ENCODE measurements around the gene SLC27A5.
A peak's percentile ranks its signal among the peaks of the same experiment; 100 is the strongest.
"Not testable (repeated sequence)": the region's sequence is repeated elsewhere in the genome, so short reads cannot be mapped to it uniquely, and the experiment has no call there.

SLC27A5 gene

GRCh38 chr19:58492265-58492664 is 19.5 kb downstream of the SLC27A5 start:
- DNase-seq = no peak

GRCh38 chr19:58491393-58491792 is 20.4 kb downstream of the SLC27A5 start:
- no peak for DNase-seq

- DNase-seq = peak; percentile 30
Measured at GRCh38 chr19:58484349-58484748, 27.4 kb downstream of the SLC27A5 start.

DNA sequence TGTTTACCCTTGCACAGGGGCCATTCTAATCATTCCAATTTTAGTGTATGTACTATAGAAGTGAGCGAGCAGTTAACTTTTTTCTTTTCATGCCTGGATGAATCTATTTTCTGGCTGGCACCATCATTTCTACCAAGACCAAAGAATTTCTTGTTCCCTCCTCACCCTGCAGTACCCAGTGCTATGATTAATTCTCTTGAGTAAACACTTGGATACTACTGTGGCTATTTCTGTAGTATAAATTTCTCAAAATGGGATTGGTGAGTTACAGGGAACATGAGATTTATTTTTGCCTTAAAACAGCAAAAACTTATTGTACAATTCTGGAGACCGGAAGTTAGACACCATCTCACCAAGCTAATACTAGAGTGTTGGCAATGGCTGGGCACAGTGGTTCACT is 28.0 kb downstream of the SLC27A5 start:
- no peak for DNase-seq

GRCh38 chr19:58482372-58482771 is 29.4 kb downstream of the SLC27A5 start:
- no peak for DNase-seq

GRCh38 chr19:58480831-58481230 is 31.0 kb downstream of the SLC27A5 start:
- no peak for DNase-seq

DNA sequence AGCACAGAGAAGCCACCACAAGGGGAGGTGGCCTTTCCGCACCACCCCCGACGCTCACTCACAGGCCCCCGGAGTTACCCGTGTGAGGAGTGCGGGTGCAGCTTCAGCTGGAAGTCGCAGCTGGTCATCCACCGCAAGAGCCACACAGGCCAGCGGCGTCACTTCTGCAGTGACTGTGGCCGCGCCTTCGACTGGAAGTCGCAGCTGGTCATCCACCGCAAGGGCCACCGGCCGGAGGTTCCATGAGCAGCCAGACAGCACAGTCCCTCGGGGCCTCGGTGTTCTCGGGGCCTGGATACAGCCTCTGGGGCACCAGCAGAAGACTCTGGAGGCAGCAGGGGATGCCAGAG is 31.3 kb downstream of the SLC27A5 start:
- no peak for DNase-seq

DNA sequence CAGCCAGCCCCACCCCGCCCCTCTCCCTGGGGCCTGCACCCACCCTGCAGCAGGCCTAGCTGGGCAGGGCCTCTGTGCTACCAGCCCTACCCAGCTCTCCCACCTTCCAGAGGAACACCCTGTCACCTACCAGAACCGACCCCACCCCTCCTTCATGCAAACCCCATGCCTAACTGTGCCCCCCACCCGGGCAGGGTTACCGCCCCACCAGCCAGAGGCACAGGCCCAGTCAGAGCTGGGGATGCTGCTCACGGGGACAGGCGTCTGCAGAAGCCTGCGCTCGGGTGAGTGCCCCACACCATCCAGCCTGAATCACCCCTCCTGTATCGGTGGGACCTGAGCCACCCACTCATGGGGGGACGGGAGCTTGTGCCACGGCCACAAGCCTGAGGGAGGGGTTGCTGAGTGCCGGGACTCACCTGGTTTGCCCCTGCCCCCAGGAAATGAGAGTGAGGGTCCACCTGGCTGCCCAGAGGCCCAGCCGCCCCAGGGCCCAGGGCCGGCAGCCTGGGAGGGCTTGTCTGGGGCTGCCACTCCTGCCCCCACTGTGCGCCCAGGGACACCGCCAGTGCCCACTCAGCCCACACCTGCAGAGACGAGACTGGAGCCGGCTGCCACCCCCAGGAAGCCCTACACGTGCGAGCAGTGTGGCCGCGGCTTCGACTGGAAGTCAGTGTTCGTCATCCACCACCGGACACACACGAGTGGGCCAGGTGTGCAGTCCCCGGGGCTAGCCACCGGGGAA is 31.9 kb downstream of the SLC27A5 start:
- DNase-seq = no peak

GRCh38 chr19:58479303-58479702 is 32.5 kb downstream of the SLC27A5 start:
- no peak for DNase-seq

- no peak for DNase-seq
Measured at GRCh38 chr19:58477871-58478270, 33.9 kb downstream of the SLC27A5 start.

DNA sequence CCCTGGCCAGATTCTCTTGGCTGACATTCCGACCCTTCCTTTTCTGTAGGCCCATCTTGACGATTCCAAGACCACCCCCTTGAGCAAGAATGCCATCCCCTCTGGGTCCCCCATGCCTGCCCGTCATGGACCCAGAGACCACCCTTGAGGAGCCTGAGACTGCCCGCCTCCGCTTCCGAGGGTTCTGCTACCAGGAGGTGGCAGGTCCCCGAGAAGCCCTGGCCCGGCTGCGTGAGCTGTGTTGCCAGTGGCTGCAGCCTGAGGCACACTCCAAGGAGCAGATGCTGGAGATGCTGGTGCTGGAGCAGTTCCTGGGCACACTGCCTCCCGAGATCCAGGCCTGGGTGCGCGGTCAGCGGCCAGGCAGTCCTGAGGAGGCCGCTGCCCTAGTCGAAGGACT is 34.7 kb downstream of the SLC27A5 start:
- DNase-seq = no peak

DNA sequence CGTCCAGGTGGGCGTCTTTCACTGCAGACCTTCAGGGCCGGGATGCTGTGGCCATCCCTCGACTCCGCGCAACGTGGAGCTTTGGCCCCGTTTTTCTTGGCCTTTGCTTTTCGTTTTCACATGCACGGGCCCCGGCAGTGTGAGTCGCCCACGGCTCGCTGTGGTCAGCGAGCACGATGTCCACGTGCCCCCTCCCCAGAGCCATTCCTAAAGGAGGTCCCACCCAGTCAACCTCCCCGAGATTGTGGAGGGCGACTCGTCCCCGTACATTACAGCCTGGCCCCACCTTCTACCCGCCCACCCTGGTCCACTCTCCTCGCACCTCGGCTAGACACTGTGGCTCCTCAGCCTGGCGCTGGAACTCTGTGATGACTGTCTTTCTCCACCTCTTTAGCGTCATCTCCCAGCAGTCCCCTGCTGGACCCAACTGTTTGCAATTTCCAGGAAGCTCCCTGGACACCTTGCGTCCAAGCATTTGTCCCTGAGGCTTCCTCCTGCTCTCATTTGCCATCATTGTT is 35.2 kb downstream of the SLC27A5 start:
- DNase-seq = no peak

GRCh38 chr19:58475714-58476497 is 35.9 kb downstream of the SLC27A5 start, which contains the start of gene ZNF446:
Gene ZNF446 (plus strand): TSS chr19:58476352. CDS start chr19:58477219, 867 bp downstream.
- DNase-seq = peak; percentile 96

DNA sequence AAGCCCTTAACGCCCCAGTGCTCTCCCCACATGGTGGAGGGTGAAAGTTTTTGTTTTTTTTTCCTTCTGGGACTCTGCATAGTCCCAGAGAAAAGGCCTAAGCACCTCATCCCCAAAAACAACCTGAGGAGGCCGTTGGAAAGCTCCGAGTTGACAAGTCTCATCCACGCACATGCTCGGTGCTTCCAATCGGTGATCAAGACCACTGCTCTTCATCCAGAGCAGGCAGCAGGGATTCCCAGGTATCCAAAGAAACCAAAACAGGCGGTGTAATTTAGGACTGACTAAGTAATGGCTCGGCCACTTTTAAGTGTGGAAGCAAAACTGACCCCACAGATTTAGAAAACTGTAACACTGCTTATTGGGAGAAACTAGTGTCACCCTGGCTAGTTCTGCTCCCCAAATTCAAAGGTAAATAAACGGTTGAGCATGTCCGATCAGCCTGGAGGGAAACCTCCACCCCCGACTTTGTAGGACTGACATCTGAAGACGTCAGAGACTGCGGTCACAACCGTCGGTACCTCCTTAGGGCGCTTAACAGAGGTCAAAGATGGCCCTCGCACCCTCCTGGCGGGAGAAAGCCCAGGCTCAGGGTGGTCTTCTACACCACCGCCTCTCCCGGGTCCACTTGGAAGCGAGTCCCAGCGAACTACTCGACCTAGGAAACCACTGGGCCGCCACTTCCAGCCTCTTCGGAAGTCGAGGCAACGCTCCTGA is 36.6 kb downstream of the SLC27A5 start:
- DNase-seq = no peak

GRCh38 chr19:58474291-58474996 is 37.3 kb downstream of the SLC27A5 start:
- DNase-seq = no peak

DNA sequence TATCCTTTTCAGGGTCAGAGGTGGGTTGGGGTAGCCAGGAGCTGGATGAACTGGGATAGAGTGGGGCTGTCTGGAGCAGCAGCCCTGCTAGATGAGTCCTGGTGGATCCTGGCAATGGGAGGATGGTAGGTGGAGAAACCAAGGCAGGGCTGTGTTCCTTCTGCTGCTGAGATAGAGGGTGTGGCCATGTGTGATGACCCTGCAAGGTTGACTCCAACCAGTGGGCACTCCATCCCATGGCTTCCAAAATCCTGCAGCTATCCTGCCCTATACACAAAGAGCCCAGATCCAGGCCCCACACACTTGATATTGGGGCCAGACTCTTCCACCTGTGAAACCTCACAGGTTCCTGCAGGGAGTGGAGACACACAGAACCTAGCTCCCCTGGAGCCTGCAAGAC is 38.0 kb downstream of the SLC27A5 start:
- no peak for DNase-seq

GRCh38 chr19:58471736-58472135 is 40.1 kb downstream of the SLC27A5 start:
- no peak for DNase-seq

DNA sequence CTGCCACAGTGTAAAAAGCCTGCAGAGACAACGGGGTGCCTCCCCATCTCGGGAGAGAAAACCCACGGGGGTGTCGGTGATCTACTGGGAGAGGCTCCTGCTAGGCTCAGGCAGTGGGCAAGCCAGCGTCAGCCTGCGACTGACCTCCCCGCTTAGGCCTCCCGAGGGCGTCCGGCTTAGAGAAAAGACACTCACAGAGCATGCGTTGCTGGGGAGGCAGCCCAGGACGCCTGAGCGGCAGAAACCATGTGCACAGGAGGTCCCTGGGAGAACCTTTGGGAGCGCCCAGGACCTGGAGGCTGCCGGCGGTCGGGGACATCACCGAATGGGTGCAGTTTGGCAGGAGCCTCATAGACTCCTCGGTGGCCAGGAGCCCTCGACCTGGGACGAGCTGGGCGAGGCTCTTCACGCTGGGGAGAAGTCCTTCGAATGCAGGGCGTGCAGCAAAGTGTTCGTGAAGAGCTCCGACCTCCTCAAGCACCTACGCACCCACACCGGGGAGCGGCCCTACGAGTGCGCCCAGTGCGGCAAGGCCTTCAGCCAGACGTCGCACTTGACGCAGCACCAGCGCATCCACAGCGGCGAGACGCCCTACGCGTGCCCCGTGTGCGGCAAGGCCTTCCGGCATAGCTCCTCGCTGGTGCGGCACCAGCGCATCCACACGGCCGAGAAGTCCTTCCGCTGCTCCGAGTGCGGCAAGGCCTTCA is 40.8 kb downstream of the SLC27A5 start:
- not testable (repeated sequence) for DNase-seq

- DNase-seq = no peak
Measured at GRCh38 chr19:58469241-58470013, 42.4 kb downstream of the SLC27A5 start.

- DNase-seq = no peak
Measured at GRCh38 chr19:58468216-58468839, 43.5 kb downstream of the SLC27A5 start.
